SK-N-SH treated with all-trans-retinoic acid at 6 μM for 48 hours (cell line): ENCODE data around the gene ENTREP3.

Source experiments
- ARNTL ChIP-seq: fragments of 450-650 bp; formaldehyde crosslinking; IDR thresholded peaks from 2 replicates; pipeline ENCODE4 v1.5.0; 2020; ENCODE audit warnings: low read depth, mild to moderate bottlenecking, moderate library complexity, borderline replicate concordance
- ISL1 ChIP-seq: fragments of 250-450 bp; sonication (Bioruptor Pico); IDR thresholded peaks from 2 replicates; pipeline ENCODE4 v2.1.2; 2022; ENCODE audit warnings: mild to moderate bottlenecking, moderate library complexity
- OSR1 ChIP-seq: fragments of 250-450 bp; sonication (Bioruptor Pico); IDR thresholded peaks from 2 replicates; pipeline ENCODE4 v1.8.0; 2022; ENCODE audit warnings: moderate library complexity, mild to moderate bottlenecking, inconsistent platforms
- SNAI2 ChIP-seq: fragments of 250-450 bp; sonication (Bioruptor Pico); IDR thresholded peaks from 2 replicates; pipeline ENCODE4 v1.5.0; 2020; ENCODE audit warnings: mild to moderate bottlenecking, moderate library complexity
- TCF4 ChIP-seq: fragments of 250-450 bp; sonication (Bioruptor Pico); IDR thresholded peaks from 2 replicates; pipeline ENCODE4 v1.8.0; 2021; ENCODE audit warnings: mild to moderate bottlenecking, moderate library complexity, borderline replicate concordance
- TOX ChIP-seq: fragments of 250-450 bp; sonication (Bioruptor Pico); IDR thresholded peaks from 2 replicates; pipeline ENCODE4 v1.8.0; 2021; ENCODE audit warnings: mild to moderate bottlenecking, moderate library complexity, borderline replicate concordance
- ZFP3 ChIP-seq: fragments of 250-450 bp; sonication (Bioruptor Pico); IDR thresholded peaks from 2 replicates; pipeline ENCODE4 v1.5.0; 2020; ENCODE audit warnings: mild to moderate bottlenecking, moderate library complexity
- ZNF565 ChIP-seq: fragments of 450-650 bp; formaldehyde crosslinking; conservative IDR thresholded peaks from 2 replicates; pipeline ENCODE4 v1.5.0; 2020; ENCODE audit warnings: low read depth, mild to moderate bottlenecking, moderate library complexity
- TF ChIP-seq, protein P1 (sequence below): fragments of 250-450 bp; sonication (Bioruptor Pico); IDR thresholded peaks from 2 replicates; pipeline ENCODE4 v1.5.1; 2020; ENCODE audit warnings: low read depth, mild to moderate bottlenecking, moderate library complexity

GRCh38 chr1:155208541-155209311, 46.6 kb downstream of the ENTREP3 start, which contains the start of gene MTX1:
- TF ChIP-seq, protein P1, sequence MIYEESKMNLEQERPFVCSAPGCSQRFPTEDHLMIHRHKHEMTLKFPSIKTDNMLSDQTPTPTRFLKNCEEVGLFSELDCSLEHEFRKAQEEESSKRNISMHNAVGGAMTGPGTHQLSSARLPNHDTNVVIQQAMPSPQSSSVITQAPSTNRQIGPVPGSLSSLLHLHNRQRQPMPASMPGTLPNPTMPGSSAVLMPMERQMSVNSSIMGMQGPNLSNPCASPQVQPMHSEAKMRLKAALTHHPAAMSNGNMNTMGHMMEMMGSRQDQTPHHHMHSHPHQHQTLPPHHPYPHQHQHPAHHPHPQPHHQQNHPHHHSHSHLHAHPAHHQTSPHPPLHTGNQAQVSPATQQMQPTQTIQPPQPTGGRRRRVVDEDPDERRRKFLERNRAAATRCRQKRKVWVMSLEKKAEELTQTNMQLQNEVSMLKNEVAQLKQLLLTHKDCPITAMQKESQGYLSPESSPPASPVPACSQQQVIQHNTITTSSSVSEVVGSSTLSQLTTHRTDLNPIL = no peak
- TF ChIP-seq ZNF565 (CRISPR knock-in tag) (no peak), ZFP3 (CRISPR knock-in tag) (no peak), OSR1 (CRISPR knock-in tag) (no peak), SNAI2 (CRISPR knock-in tag) (no peak), ARNTL (peak; percentile 81; the same call in 1 of the 2 replicates), TCF4 (CRISPR knock-in tag) (no peak), TOX (CRISPR knock-in tag) (no peak; the same call in 1 of the 2 replicates), ISL1 (CRISPR knock-in tag) (no peak)
